ENCODE results near the gene FANCC. TPM values are rescaled to one million over a fixed set of nuclear protein-coding genes. Genes with fewer than 3 reads are reported as not detected.

Gene FANCC
- total and polyA plus RNA-seq, 2 of the 4 experiments (the other 2 are of a cell fraction), result 4.7 to 6.3 TPM

DNA sequence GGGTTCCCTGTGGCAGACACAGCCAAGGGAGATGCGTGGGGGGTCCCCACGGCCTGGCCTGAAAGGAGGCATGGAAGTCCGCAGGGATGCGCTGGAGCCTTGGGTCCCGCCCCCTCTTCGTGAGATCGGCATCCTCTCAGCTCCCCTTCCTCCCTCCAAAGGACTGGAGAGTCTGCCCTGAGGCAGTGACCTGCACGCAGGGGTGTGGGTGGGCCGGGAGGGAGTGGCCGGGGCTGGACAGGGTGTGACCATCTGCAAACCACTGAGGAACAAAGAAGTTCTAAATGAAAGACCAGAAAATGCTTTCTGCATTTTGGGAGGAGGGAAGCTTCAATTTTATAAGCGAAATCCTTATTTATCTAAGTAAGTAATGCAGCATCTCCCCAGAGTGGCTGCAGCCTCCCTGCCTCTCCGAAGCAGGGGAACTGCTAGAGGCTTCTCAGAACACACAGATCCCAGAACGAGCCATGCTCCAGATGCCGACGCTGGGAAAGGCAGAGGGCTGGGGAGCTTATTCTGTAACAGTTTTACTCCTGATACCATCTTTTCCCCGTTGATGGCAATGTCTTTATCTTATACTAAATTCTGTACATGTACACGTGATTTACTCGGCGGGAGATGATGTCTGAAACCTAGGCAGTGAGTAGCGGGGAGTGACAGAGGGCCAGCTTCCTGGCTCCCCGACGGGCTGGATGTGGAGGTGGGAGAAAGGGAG lies 221.7 kb downstream of the FANCC start:
- Histone ChIP-seq H2AK9ac (replicated peaks; ENCODE audit: low read depth, low read length, poor library complexity) (no peak overlapping the region), H2AFZ (replicated peaks; ENCODE audit: low read length, poor library complexity) (no peak overlapping the region), H3K27me3 (ENCODE audit: control insufficient read depth, insufficient read depth, low read length) (no peaks in the 10 kb centered on the region), H3K18ac (ENCODE audit: low read depth, low read length) (no peak overlapping the region), H3K79me1 (ENCODE audit: low read depth in 1 of 2, low read length in 2 of 2) (peaks cover 9 to 51% of the 10 kb centered on the region in 2 experiments; a peak in 3 of 4 replicates), H4K20me1 (ENCODE audit: insufficient read depth, low read length) (peaks cover 13% of the 10 kb centered on the region), H3K4me3 (ENCODE audit: insufficient read depth, low read depth, low read length) (no peak overlapping the region), H3K9me1 (ENCODE audit: insufficient read depth, low read length) (peaks cover 36% of the 10 kb centered on the region), H3K56ac (ENCODE audit: extremely low read depth, insufficient read depth, low read length) (no peak overlapping the region), H3K4me2 (ENCODE audit: low read depth, low read length) (no peak overlapping the region), H3K14ac (replicated peaks; ENCODE audit: low read depth, low read length) (no peak overlapping the region), H2AK5ac (ENCODE audit: low read depth, low read length) (no peak overlapping the region), H2BK20ac (ENCODE audit: low read depth, low read length) (no peak overlapping the region), H4K5ac (ENCODE audit: low read depth, low read length) (no peak overlapping the region), H2BK15ac (ENCODE audit: low read depth, low read length) (no peak overlapping the region), H3K4ac (ENCODE audit: low read depth, low read length) (no peak overlapping the region), H3K27ac (ENCODE audit: insufficient read depth, low read length) (no peak overlapping the region), H3K36me3 (ENCODE audit: control insufficient read depth, insufficient read depth, low read length) (peaks cover 21% of the 10 kb centered on the region), H3K23ac (ENCODE audit: low read depth, low read length) (no peak overlapping the region), H3K4me1 (ENCODE audit: control insufficient read depth, insufficient read depth, low read length) (peaks cover 32% of the 10 kb centered on the region), H4K91ac (ENCODE audit: insufficient read depth, low read depth, low read length) (no peak overlapping the region), H2BK120ac (ENCODE audit: low read depth, low read length) (no peak overlapping the region), H3K9ac (ENCODE audit: low read depth, low read length) (no peak overlapping the region), H3K9me3 (ENCODE audit: control insufficient read depth, insufficient read depth, low read length) (no peaks in the 10 kb centered on the region), H4K8ac (ENCODE audit: low read depth in 2 of 2, low read length in 2 of 2) (no peak overlapping the region), H2BK5ac (ENCODE audit: low read depth, low read length, poor library complexity, severe bottlenecking) (no peak overlapping the region)
- BruUV-seq (replicated peaks), result no TSS peak
- POLR2A ChIA-PET (ENCODE audit: unreplicated experiment), result no interaction called here
- in situ Hi-C loops (cut with MboI; ENCODE audit: low sequenced_read_pairs), result no loop called here
- ATAC-seq (ENCODE audit: low read depth) (no peak), DNase-seq (no peak)
- CTCF ChIA-PET, result no interaction called here
- WGBS, 2 experiments (ENCODE audit: extremely low coverage in 2 of 2, insufficient read length in 1 of 2), result 86% methylated on average over 4 of the region's 22 CpGs; no CpG with 5 or more reads in 1 of the 2 experiments
- intact Hi-C loops (cut with micrococcal nuclease), result no loop called here
- dilution Hi-C loops (cut with HindIII; ENCODE audit: low sequenced_read_pairs, unreplicated experiment), result no loop called here
- TF ChIP-seq RAD21 (IDR thresholded peaks at IDR 0.05; ENCODE audit: low read length) (no peak), MXI1 (IDR thresholded peaks at IDR 0.05; ENCODE audit: borderline replicate concordance, low read depth, low read length) (no peak), RCOR1 (IDR thresholded peaks at IDR 0.05; ENCODE audit: insufficient replicate concordance, low read length) (no peak), CEBPB (IDR thresholded peaks at IDR 0.05; ENCODE audit: low read depth, low read length) (no peak), BHLHE40 (IDR thresholded peaks at IDR 0.05; ENCODE audit: low read depth, low read length) (no peak), MAZ (IDR thresholded peaks at IDR 0.05; ENCODE audit: borderline replicate concordance, low read depth, low read length) (no peak), SMC3 (IDR thresholded peaks at IDR 0.05; ENCODE audit: low read depth, low read length) (no peak), CHD1 (IDR thresholded peaks at IDR 0.05; ENCODE audit: low read depth, low read length) (no peak), POLR2A (IDR thresholded peaks at IDR 0.05; ENCODE audit: low read depth, low read length) (no peak), MAFK (IDR thresholded peaks at IDR 0.05; ENCODE audit: low read depth, low read length) (no peak), RFX5 (IDR thresholded peaks at IDR 0.05; ENCODE audit: low read depth, low read length) (no peak), FOS (IDR thresholded peaks at IDR 0.05; ENCODE audit: low read depth, low read length) (no peak), NFE2L2 (IDR thresholded peaks at IDR 0.05; ENCODE audit: low read depth, low read length) (no peak)
- TF ChIP-seq, protein P1, sequence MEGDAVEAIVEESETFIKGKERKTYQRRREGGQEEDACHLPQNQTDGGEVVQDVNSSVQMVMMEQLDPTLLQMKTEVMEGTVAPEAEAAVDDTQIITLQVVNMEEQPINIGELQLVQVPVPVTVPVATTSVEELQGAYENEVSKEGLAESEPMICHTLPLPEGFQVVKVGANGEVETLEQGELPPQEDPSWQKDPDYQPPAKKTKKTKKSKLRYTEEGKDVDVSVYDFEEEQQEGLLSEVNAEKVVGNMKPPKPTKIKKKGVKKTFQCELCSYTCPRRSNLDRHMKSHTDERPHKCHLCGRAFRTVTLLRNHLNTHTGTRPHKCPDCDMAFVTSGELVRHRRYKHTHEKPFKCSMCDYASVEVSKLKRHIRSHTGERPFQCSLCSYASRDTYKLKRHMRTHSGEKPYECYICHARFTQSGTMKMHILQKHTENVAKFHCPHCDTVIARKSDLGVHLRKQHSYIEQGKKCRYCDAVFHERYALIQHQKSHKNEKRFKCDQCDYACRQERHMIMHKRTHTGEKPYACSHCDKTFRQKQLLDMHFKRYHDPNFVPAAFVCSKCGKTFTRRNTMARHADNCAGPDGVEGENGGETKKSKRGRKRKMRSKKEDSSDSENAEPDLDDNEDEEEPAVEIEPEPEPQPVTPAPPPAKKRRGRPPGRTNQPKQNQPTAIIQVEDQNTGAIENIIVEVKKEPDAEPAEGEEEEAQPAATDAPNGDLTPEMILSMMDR (conservative IDR thresholded peaks at IDR 0.05; ENCODE audit: low read depth, low read length), result no peak
- TF ChIP-seq, protein P2, sequence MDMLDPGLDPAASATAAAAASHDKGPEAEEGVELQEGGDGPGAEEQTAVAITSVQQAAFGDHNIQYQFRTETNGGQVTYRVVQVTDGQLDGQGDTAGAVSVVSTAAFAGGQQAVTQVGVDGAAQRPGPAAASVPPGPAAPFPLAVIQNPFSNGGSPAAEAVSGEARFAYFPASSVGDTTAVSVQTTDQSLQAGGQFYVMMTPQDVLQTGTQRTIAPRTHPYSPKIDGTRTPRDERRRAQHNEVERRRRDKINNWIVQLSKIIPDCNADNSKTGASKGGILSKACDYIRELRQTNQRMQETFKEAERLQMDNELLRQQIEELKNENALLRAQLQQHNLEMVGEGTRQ (IDR thresholded peaks at IDR 0.05; ENCODE audit: low read depth, low read length), result no peak
- TF ChIP-seq, protein P3, sequence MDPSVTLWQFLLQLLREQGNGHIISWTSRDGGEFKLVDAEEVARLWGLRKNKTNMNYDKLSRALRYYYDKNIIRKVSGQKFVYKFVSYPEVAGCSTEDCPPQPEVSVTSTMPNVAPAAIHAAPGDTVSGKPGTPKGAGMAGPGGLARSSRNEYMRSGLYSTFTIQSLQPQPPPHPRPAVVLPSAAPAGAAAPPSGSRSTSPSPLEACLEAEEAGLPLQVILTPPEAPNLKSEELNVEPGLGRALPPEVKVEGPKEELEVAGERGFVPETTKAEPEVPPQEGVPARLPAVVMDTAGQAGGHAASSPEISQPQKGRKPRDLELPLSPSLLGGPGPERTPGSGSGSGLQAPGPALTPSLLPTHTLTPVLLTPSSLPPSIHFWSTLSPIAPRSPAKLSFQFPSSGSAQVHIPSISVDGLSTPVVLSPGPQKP (IDR thresholded peaks at IDR 0.05; ENCODE audit: borderline replicate concordance, low read depth, low read length), result no peak

Data from IMR-90 (cell line).